HEK293 (cell line): ENCODE results near the gene CCDC136.

Experiments used
- CTCF ChIA-PET: fragments of 350-600 bp; formaldehyde crosslinking; extraction: SDS; loops from one replicate; lab custom pipeline; 2021; ENCODE audit warnings: antibody characterized with exemption; lab: Yijun Ruan, JAX
- POLR2A ChIA-PET: fragments of 300-600 bp; formaldehyde crosslinking; extraction: SDS; loops from one replicate; lab custom pipeline; 2020; ENCODE audit warnings: antibody characterized with exemption, inconsistent platforms; lab: Yijun Ruan, JAX
- H3K27ac ChIP-seq: fragments of 200-500 bp; sonication (Bioruptor generic); 2 replicates; pipeline ENCODE4 v1.5.1; 2014; ENCODE audit warnings: low read depth, low read length, control low read depth, inconsistent platforms; ENCODE audit errors: extremely low read depth
- H3K36me3 ChIP-seq, 2 experiments: fragments of 200-500 bp in 1 of 2; sonication (Bioruptor generic) in 1 of 2; 1 replicate in 1 of 2; 2 replicates in 1 of 2; pipeline ENCODE4 v1.5.1; 2014 to 2017; ENCODE audit warnings: inconsistent platforms in 2 of 2, low read length in 2 of 2; ENCODE audit not compliant: control insufficient read depth in 2 of 2, insufficient read depth in 1 of 2
- H3K4me1 ChIP-seq: fragments of 200-500 bp; sonication (Bioruptor generic); 2 replicates; pipeline ENCODE4 v1.5.1; 2014; ENCODE audit warnings: mild to moderate bottlenecking, low read length, inconsistent platforms; ENCODE audit not compliant: control insufficient read depth, insufficient read depth
- H3K4me3 ChIP-seq: 2 replicates; pipeline ENCODE4 v1.5.1; 2011; ENCODE audit warnings: low read depth, mild to moderate bottlenecking, control low read depth, low read length, moderate library complexity
- H3K9me3 ChIP-seq: fragments of 200-500 bp; sonication (Bioruptor generic); 2 replicates; pipeline ENCODE4 v1.5.1; 2014; ENCODE audit warnings: low read depth, low read length, inconsistent platforms; ENCODE audit not compliant: control insufficient read depth, insufficient read depth
- GLI2 ChIP-seq: fragments of 450-650 bp; formaldehyde crosslinking; IDR thresholded peaks from 2 replicates; pipeline ENCODE4; 2017; ENCODE audit warnings: missing biosample characterization, missing genetic modification characterization, low read depth, borderline replicate concordance
- GLIS1 ChIP-seq: fragments of 450-650 bp; formaldehyde crosslinking; IDR thresholded peaks from 2 replicates; pipeline ENCODE4 v1.5.1; 2016; ENCODE audit warnings: missing biosample characterization, missing genetic modification characterization
- HOXA7 ChIP-seq: sonication (generic); formaldehyde crosslinking; IDR thresholded peaks from 2 replicates; pipeline ENCODE4 v1.8.1; 2022; ENCODE audit warnings: missing genetic modification reagents, borderline replicate concordance
- HOXD13 ChIP-seq: sonication (generic); formaldehyde crosslinking; IDR thresholded peaks from 2 replicates; pipeline ENCODE4 v1.8.0; 2022; ENCODE audit warnings: missing genetic modification reagents, borderline replicate concordance
- IKZF3 ChIP-seq: fragments of 450-650 bp; IDR thresholded peaks from 2 replicates; pipeline ENCODE4 v1.5.0; 2018; ENCODE audit warnings: missing biosample characterization, mild to moderate bottlenecking, missing genetic modification characterization, moderate library complexity
- KLF10 ChIP-seq: fragments of 450-650 bp; IDR thresholded peaks from 2 replicates; pipeline ENCODE4 v1.5.1; 2018; ENCODE audit warnings: missing biosample characterization, mild to moderate bottlenecking, missing genetic modification characterization
- KLF7 ChIP-seq: fragments of 450-650 bp; formaldehyde crosslinking; IDR thresholded peaks from 2 replicates; pipeline ENCODE4 v1.5.1; 2016; ENCODE audit warnings: missing biosample characterization, missing genetic modification characterization, borderline replicate concordance
- KLF8 ChIP-seq: fragments of 450-650 bp; formaldehyde crosslinking; IDR thresholded peaks from 2 replicates; pipeline ENCODE4 v1.5.1; 2016; ENCODE audit warnings: missing biosample characterization, missing genetic modification characterization
- SALL2 ChIP-seq: fragments of 450-650 bp; formaldehyde crosslinking; IDR thresholded peaks from 2 replicates; pipeline ENCODE4 v1.5.0; 2017; ENCODE audit warnings: missing biosample characterization, mild to moderate bottlenecking, missing genetic modification characterization, borderline replicate concordance
- SCRT1 ChIP-seq: fragments of 450-650 bp; formaldehyde crosslinking; IDR thresholded peaks from 2 replicates; pipeline ENCODE4 v1.5.1; 2016; ENCODE audit warnings: missing biosample characterization, missing genetic modification characterization, borderline replicate concordance
- ZEB2 ChIP-seq: fragments of 450-650 bp; formaldehyde crosslinking; IDR thresholded peaks from 2 replicates; pipeline ENCODE4 v1.5.1; 2016; ENCODE audit warnings: missing biosample characterization, missing genetic modification characterization
- ZFHX2 ChIP-seq: fragments of 450-650 bp; formaldehyde crosslinking; conservative IDR thresholded peaks from 2 replicates; pipeline ENCODE4 v1.5.1; 2016; ENCODE audit warnings: missing biosample characterization, missing genetic modification characterization
- ZFP69B ChIP-seq: fragments of 450-650 bp; formaldehyde crosslinking; IDR thresholded peaks from 2 replicates; pipeline ENCODE4 v1.5.1; 2016; ENCODE audit warnings: missing biosample characterization, missing genetic modification characterization
- ZIC2 ChIP-seq: fragments of 450-650 bp; formaldehyde crosslinking; IDR thresholded peaks from 2 replicates; pipeline ENCODE4 v1.5.1; 2016; ENCODE audit warnings: missing biosample characterization, missing genetic modification characterization
- ZNF112 ChIP-seq: fragments of 450-650 bp; formaldehyde crosslinking; IDR thresholded peaks from 2 replicates; pipeline ENCODE4 v1.5.0; 2017; ENCODE audit warnings: missing biosample characterization, missing genetic modification characterization
- ZNF138 ChIP-seq: fragments of 450-650 bp; formaldehyde crosslinking; IDR thresholded peaks from 2 replicates; pipeline ENCODE4 v1.5.1; 2016; ENCODE audit warnings: missing biosample characterization, missing genetic modification characterization, borderline replicate concordance
- ZNF174 ChIP-seq: fragments of 450-650 bp; formaldehyde crosslinking; IDR thresholded peaks from 2 replicates; pipeline ENCODE4 v1.5.0; 2017; ENCODE audit warnings: missing biosample characterization, mild to moderate bottlenecking, missing genetic modification characterization
- ZNF184 ChIP-seq: fragments of 450-650 bp; IDR thresholded peaks from 2 replicates; pipeline ENCODE4 v1.5.1; 2018; ENCODE audit warnings: missing biosample characterization, mild to moderate bottlenecking, missing genetic modification characterization
- ZNF211 ChIP-seq: fragments of 450-650 bp; formaldehyde crosslinking; IDR thresholded peaks from 2 replicates; pipeline ENCODE4 v1.5.1; 2016; ENCODE audit warnings: low read depth, missing biosample characterization, missing genetic modification characterization
- ZNF223 ChIP-seq: fragments of 450-650 bp; formaldehyde crosslinking; IDR thresholded peaks from 2 replicates; pipeline ENCODE4 v1.5.1; 2016; ENCODE audit warnings: missing biosample characterization, missing genetic modification characterization
- ZNF266 ChIP-seq: fragments of 450-650 bp; formaldehyde crosslinking; IDR thresholded peaks from 2 replicates; pipeline ENCODE4 v1.5.1; 2016; ENCODE audit warnings: missing biosample characterization, missing genetic modification characterization, low read depth
- ZNF274 ChIP-seq, 2 experiments: fragments of 200-500 bp in 1 of 2; fragments of 450-650 bp in 1 of 2; sonication (Bioruptor generic) in 1 of 2; formaldehyde crosslinking in 1 of 2; IDR thresholded peaks; 2 replicates each; pipeline versions ENCODE4 v1.5.1 to v1.6.1; 2014 to 2016; ENCODE audit warnings: borderline replicate concordance in 1 of 2, inconsistent platforms in 1 of 2, low read length in 1 of 2, missing biosample characterization in 1 of 2, missing genetic modification characterization in 1 of 2
- ZNF311 ChIP-seq: fragments of 450-650 bp; formaldehyde crosslinking; IDR thresholded peaks from 2 replicates; pipeline ENCODE4 v1.5.1; 2017; ENCODE audit warnings: missing biosample characterization, missing genetic modification characterization, borderline replicate concordance
- ZNF335 ChIP-seq: fragments of 450-650 bp; formaldehyde crosslinking; conservative IDR thresholded peaks from 2 replicates; pipeline ENCODE4 v1.5.1; 2016; ENCODE audit warnings: missing biosample characterization, missing genetic modification characterization
- ZNF350 ChIP-seq: fragments of 450-650 bp; formaldehyde crosslinking; IDR thresholded peaks from 2 replicates; pipeline ENCODE4 v1.5.0; 2017; ENCODE audit warnings: missing biosample characterization, mild to moderate bottlenecking, missing genetic modification characterization
- ZNF394 ChIP-seq: fragments of 450-650 bp; formaldehyde crosslinking; IDR thresholded peaks from 2 replicates; pipeline ENCODE4 v1.5.1; 2016; ENCODE audit warnings: missing biosample characterization, missing genetic modification characterization, mild to moderate bottlenecking, moderate library complexity, borderline replicate concordance
- ZNF549 ChIP-seq: fragments of 450-650 bp; IDR thresholded peaks from 2 replicates; pipeline ENCODE4 v1.5.1; 2018; ENCODE audit warnings: missing biosample characterization, missing genetic modification characterization, mild to moderate bottlenecking, inconsistent platforms, moderate library complexity
- ZNF580 ChIP-seq: fragments of 450-650 bp; formaldehyde crosslinking; IDR thresholded peaks from 2 replicates; pipeline ENCODE4 v1.5.1; 2016; ENCODE audit warnings: missing biosample characterization, missing genetic modification characterization
- ZNF707 ChIP-seq: fragments of 450-650 bp; formaldehyde crosslinking; IDR thresholded peaks from 2 replicates; pipeline ENCODE4 v1.5.1; 2016; ENCODE audit warnings: missing biosample characterization, missing genetic modification characterization
- ZNF768 ChIP-seq: fragments of 450-650 bp; formaldehyde crosslinking; IDR thresholded peaks from 2 replicates; pipeline ENCODE4 v1.5.1; 2018; ENCODE audit warnings: missing biosample characterization, mild to moderate bottlenecking, missing genetic modification characterization
- ZNF830 ChIP-seq: fragments of 450-650 bp; IDR thresholded peaks from 2 replicates; pipeline ENCODE4 v1.5.0; 2018; ENCODE audit warnings: missing biosample characterization, missing genetic modification characterization, low read depth, mild to moderate bottlenecking, moderate library complexity
- ZSCAN30 ChIP-seq: fragments of 450-650 bp; IDR thresholded peaks from 2 replicates; pipeline ENCODE4 v1.5.1; 2018; ENCODE audit warnings: missing biosample characterization, mild to moderate bottlenecking, missing genetic modification characterization, moderate library complexity
- ZSCAN5A ChIP-seq: fragments of 450-650 bp; formaldehyde crosslinking; IDR thresholded peaks from 2 replicates; pipeline ENCODE4 v1.5.1; 2016; ENCODE audit warnings: missing biosample characterization, missing genetic modification characterization
- TF ChIP-seq, protein P1 (sequence below): fragments of 450-650 bp; formaldehyde crosslinking; IDR thresholded peaks from 2 replicates; pipeline ENCODE4 v1.5.1; 2017; ENCODE audit warnings: missing biosample characterization, missing genetic modification characterization

CCDC136 gene

DNA sequence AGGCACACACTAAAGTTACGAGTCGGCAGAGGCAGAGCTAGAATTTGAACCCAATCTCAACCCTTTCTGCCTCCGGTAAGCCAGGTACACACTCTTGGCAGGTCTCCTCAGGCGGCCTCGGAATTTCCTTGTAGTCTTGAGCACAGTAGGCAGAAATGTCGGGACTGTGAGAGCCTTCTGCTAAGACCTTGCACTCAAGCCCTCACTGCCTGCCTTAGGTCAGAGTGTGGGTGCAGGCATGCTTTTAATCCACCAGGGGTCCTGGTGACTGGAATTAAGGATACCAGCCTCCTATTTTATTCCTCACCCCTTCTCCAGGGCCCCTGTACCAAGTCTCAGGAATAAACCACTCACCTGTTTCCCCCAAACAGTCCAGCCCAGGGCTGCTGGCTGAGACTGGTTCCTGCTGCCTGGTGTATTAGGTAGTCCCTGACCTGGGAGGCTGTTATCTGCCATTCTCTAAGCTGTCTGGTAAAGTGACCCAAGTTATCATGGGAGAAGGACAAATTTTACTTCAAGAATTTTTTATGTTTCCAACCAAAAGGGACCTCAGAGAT lies 71.7 kb downstream of the CCDC136 start (continued):
- TF ChIP-seq KLF7 (tag by site-specific recombination) (no peak), ZNF274 (IDR thresholded peaks at IDR 0.05; ENCODE audit: low read length) (no peak), ZNF274 (tag by site-specific recombination; IDR thresholded peaks at IDR 0.05; ENCODE audit: borderline replicate concordance) (no peak), ZSCAN30 (no peak), ZNF580 (tag by site-specific recombination) (no peak), ZNF138 (tag by site-specific recombination) (no peak), HOXD13 (CRISPR knock-in tag) (no peak), ZNF350 (no peak), ZNF174 (tag by site-specific recombination) (no peak), IKZF3 (peak; percentile 40; the same call in 1 of the 2 replicates), HOXA7 (no peak), ZIC2 (tag by site-specific recombination) (no peak), ZNF311 (tag by site-specific recombination) (no peak), ZNF211 (no peak), ZNF223 (no peak), SALL2 (no peak), ZFP69B (tag by site-specific recombination) (no peak), ZNF184 (tag by site-specific recombination) (no peak), ZFHX2 (tag by site-specific recombination) (no peak), ZNF707 (tag by site-specific recombination) (no peak), ZNF112 (tag by site-specific recombination) (no peak), ZNF549 (tag by site-specific recombination) (no peak), ZNF768 (tag by site-specific recombination) (no peak), SCRT1 (tag by site-specific recombination) (0 out of 2 replicates have a peak, but pooled peaks have one; percentile 19), GLI2 (tag by site-specific recombination) (no peak), ZNF830 (tag by site-specific recombination) (no peak), ZNF266 (0 out of 2 replicates have a peak, but pooled peaks have one; percentile 2), KLF10 (tag by site-specific recombination) (no peak)
- TF ChIP-seq, protein P1, sequence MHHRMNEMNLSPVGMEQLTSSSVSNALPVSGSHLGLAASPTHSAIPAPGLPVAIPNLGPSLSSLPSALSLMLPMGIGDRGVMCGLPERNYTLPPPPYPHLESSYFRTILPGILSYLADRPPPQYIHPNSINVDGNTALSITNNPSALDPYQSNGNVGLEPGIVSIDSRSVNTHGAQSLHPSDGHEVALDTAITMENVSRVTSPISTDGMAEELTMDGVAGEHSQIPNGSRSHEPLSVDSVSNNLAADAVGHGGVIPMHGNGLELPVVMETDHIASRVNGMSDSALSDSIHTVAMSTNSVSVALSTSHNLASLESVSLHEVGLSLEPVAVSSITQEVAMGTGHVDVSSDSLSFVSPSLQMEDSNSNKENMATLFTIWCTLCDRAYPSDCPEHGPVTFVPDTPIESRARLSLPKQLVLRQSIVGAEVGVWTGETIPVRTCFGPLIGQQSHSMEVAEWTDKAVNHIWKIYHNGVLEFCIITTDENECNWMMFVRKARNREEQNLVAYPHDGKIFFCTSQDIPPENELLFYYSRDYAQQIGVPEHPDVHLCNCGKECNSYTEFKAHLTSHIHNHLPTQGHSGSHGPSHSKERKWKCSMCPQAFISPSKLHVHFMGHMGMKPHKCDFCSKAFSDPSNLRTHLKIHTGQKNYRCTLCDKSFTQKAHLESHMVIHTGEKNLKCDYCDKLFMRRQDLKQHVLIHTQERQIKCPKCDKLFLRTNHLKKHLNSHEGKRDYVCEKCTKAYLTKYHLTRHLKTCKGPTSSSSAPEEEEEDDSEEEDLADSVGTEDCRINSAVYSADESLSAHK, result no peak

DNA sequence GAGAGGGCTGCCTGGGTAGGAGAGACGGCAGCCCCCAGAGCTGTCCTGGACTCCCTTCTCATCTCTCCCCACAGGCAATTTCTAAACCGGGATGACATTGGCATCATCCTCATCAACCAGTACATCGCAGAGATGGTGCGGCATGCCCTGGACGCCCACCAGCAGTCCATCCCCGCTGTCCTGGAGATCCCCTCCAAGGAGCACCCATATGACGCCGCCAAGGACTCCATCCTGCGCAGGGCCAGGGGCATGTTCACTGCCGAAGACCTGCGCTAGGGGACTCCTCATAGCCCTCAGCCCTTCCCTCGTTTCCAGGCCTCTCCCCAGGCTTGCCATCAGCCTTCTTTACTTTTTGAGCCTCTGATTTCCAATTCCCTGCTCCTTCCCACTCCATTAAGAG lies 73.5 kb downstream of the CCDC136 start:
- ChIA-PET POLR2A (no interaction called here), CTCF (no interaction called here)
- peaks cover 6 to 26% of the 10 kb centered on the region in 2 experiments; a peak in 2 of 3 replicates for H3K36me3 ChIP-seq
- H3K27ac ChIP-seq, result no peak overlapping the region
- H3K4me3 ChIP-seq, result no peak overlapping the region
- H3K4me1 ChIP-seq, result peaks cover 10% of the 10 kb centered on the region
- no peaks in the 10 kb centered on the region for H3K9me3 ChIP-seq
- TF ChIP-seq, protein P1, result no peak
- TF ChIP-seq ZEB2 (tag by site-specific recombination) (no peak), ZNF335 (no peak), ZNF394 (tag by site-specific recombination) (no peak), GLIS1 (tag by site-specific recombination) (no peak), ZSCAN5A (tag by site-specific recombination) (no peak), KLF8 (tag by site-specific recombination) (no peak)
